Activated CD4-positive, alpha-beta T cell treated with anti-CD3 and anti-CD28 coated beads, Interleukin-2, amount 50 U/mL, for 1 hour (primary cell): ENCODE data around the gene FBXL5.
A peak's percentile ranks its signal among the peaks of the same experiment; 100 is the strongest.

ENCODE experiments used
- DNase-seq: peaks from one replicate; pipeline ENCODE4 v3.0.0-alpha.2; 2020

FBXL5 gene, protein sequence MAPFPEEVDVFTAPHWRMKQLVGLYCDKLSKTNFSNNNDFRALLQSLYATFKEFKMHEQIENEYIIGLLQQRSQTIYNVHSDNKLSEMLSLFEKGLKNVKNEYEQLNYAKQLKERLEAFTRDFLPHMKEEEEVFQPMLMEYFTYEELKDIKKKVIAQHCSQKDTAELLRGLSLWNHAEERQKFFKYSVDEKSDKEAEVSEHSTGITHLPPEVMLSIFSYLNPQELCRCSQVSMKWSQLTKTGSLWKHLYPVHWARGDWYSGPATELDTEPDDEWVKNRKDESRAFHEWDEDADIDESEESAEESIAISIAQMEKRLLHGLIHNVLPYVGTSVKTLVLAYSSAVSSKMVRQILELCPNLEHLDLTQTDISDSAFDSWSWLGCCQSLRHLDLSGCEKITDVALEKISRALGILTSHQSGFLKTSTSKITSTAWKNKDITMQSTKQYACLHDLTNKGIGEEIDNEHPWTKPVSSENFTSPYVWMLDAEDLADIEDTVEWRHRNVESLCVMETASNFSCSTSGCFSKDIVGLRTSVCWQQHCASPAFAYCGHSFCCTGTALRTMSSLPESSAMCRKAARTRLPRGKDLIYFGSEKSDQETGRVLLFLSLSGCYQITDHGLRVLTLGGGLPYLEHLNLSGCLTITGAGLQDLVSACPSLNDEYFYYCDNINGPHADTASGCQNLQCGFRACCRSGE

DNA sequence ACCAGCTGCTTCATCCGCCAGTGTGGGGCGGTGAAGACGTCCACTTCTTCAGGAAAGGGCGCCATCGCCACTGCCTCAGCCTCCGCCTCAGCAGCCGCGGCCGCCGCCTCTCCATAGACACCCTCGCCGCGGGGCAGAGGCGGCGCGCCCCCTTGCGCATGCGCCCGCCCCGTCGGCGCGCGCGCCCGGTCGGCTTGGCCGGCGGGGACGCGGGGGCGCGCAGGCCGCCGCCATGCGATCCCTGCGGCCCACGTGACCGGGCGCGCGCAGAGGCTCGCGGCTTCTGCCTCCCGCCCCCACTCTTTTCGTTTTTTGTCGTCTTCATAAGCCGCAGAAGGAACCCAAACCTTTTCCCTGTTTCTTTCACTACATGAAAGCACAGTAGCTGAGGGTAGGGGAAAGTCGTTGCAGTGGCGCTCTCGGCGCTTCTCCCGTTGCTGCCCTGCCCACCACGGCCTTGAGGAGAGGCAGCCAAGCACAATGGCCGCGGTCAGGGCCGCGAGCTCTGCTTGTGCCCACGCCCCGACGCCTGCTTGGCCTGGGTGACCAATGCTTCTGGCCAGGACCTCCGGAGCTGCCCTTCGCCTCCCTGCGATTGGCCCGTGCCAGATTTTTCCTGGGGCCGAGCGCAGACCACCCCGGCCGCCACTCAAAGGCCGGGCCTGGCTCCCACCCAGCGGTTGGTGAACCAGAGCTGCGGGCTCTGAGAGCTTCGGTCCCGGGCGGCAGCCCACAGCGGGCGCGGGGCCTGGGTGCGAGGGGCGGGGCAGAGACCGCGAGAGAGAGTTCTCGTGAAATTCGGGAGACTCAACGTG, at the start of gene FBXL5:
TSS of gene FBXL5 (minus strand) at position 135 of the 815 bp plus-strand sequence. CDS start at position 65, 70 bp downstream.
- peak; percentile 76 for DNase-seq

DNA sequence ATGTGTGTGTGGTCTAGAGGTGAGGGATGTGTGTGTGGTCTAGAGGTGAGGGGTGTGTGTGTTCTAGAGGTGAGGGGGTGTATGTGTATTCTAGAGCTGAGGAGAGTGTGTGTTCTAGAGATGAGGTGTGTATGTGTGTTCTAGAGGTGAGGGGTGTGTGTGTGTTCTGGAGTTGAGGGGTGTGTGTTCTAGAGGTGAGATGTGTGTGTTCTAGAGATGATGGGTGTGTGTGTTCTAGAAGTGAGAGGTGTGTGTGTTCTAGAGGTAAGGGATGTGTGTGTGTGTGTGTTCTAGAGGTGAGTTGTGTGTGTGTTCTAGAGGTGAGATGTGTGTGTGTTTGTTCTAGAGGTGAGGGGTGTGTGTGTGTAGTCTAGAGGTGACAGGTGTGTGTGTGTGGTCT, 49.0 kb upstream of the FBXL5 start:
- DNase-seq, result no peak

DNA sequence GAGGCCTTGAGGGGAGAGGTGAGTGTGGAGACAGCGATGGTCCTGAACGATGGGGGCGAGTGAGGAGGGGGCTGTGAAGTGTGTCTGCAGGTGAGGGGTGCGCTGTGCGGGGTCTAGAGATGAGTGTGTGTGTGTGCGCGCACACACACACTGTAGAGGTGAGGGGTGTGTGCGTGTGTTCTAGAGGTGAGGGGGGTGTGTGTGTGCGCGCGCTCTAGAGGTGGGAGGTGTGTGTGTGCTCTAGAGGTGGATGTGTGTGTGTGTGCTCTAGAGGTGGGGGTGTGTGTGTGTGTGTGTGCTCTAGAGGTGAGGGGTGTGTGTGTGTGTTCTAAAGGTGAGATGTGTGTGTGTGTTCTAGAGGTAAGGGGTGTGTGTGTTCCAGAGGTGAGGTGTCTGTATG, 48.3 kb upstream of the FBXL5 start:
- no peak for DNase-seq

DNA sequence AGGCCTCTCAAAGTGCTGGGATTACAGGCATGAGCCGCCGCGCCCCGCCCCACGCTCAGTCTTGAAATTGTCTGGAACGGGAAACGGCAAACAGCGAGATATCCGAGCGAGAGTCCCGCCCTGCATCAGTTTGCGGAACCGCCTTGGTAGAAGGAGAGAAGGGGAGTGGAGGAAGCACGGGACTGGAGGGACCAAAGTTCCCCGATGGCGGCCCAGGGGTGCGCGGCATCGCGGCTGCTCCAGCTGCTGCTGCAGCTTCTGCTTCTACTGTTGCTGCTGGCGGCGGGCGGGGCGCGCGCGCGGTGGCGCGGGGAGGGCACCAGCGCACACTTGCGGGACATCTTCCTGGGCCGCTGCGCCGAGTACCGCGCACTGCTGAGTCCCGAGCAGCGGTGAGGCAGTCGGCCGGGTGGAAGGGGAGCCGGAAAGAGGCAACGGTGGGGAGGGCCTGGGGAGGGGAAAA, 47.8 kb upstream of the FBXL5 start, which contains the start of gene BST1:
TSS of gene BST1 (plus strand) at position 125 of the 463 bp plus-strand sequence. CDS start at position 205, 80 bp downstream.
- peak; percentile 51 for DNase-seq

DNA sequence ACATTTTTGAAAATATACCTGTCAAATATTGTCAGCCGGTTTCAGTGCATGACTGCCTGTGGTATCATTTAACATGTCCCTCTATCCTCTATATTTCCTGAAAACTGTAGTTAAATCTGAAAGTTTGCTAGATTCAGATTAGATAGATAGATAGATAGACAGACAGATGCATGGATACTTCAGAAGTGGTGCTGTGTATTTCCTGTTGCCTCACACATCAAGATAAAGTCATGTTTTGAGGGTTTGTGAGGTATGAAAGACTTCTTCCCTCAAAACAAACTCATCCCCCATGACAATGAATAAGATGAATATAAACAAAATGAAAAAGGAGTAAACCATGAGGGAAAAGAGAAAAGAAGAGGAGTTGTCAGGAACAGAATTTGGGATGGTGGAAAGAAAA, 41.7 kb upstream of the FBXL5 start:
- no peak for DNase-seq

DNA sequence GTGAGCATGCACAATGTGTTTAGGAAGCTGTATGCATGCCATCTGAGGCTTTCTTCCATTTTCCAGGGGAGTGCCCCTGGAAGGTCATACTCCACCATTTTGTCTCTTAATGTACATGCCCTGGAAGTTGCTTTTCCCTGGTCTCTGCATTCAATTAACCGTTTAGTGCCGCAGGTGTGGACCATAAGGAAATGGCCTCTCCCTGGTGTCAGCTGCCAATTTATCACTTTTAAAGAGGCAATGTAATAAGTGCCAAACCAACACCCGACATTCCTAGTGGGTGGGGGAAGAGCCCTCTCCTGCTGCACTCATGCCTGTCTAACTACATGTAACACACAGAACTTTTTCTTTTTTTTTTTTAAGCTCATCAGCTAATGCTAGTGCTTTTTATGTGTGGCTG, 40.6 kb upstream of the FBXL5 start:
- no peak for DNase-seq

DNA sequence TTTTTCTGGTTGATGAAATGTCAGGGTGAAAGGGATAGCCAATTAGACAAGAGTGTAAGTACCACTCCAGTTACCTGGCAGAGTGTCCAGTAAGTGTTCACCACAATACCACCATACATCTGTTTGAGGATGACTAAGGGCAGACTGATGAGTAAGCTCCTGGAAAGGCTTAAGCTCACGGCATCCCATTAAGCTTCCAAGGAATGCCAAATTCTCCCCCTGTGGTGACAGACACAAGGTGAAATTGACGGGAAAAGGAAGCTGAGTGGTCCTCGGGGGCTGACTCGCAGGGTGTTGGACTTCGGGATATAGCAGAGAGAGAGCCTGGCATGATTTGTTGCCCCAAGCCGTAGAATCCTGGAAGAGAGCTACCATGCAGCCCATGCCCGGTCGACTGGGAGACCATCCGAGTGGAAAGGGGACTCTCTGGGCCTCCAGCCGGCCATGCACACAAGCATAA, 40.1 kb upstream of the FBXL5 start:
- no peak for DNase-seq

DNA sequence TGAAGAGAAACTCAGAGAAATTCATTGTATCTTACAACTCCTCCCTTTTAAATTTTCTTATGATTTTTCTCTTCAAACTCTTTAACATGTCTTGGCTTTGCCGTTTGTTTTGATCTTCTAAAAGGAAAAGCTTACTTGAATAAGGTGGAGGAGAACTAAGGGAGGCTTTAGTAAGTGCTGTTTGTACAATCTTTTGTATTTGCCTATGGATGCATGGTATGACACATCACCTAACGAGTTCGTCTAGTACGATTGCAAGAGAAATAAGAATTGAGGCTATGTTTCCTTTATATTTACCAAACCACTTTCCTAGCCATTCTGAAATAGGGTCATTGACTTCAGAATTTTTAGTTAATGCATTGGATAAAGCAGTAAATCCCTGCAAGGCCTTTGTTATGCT, 39.3 kb upstream of the FBXL5 start:
- DNase-seq, result no peak

DNA sequence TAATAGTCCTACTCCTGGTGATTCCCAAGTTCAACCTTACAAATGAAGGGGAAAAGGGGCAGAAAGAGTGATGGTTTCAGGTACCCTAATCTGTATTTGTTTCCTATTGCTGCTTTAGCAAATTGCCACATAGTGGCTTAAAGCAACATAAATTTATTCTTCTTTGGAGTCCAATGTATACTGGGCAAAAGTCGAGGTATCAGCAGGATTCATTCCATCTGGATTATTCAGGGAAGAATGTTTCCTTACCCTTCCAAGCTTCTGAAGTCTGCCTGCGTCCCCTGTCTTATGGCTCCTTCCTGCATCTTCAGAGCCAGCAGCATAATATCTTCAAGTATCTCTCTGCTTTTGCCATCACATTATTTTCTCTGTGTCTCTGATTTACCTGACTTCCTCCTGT, 37.4 kb upstream of the FBXL5 start:
- DNase-seq, result no peak

DNA sequence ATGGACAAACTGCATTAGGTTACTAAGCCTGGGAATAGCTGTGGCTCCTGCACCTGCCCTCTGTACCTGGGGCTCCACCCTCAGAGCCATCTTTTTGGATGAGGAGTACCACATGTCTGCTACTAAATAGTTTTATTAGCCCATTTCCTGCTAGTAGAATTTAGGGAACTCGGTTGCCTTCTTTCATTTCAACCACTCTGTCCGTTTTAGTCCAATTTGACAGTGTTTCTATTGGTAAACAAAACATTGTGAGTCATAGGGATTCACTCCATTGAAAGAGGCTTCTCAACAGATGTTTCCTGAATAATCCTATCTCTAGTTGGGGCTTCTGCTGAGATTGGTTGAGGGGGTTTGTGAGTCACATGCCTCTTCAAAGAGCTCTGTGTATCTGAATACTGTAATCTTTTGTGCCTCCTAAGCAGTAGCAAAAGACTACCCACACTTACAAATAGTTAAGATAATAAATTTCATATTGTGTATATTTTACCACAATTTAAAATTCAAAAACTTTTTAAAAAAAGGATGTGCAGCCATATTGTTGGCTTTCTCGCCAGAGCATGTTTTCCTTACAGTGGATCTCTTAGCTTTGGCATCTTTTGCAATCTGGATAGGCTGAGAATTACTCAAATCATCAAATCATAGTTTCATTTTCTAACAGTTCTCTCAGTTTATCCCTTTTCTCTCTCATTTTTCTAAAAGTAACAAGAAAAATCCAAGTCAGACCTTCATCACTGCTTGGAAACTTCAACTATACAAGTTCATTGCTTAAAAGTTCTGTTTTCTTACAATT, 36.4 kb upstream of the FBXL5 start:
- DNase-seq, result no peak

DNA sequence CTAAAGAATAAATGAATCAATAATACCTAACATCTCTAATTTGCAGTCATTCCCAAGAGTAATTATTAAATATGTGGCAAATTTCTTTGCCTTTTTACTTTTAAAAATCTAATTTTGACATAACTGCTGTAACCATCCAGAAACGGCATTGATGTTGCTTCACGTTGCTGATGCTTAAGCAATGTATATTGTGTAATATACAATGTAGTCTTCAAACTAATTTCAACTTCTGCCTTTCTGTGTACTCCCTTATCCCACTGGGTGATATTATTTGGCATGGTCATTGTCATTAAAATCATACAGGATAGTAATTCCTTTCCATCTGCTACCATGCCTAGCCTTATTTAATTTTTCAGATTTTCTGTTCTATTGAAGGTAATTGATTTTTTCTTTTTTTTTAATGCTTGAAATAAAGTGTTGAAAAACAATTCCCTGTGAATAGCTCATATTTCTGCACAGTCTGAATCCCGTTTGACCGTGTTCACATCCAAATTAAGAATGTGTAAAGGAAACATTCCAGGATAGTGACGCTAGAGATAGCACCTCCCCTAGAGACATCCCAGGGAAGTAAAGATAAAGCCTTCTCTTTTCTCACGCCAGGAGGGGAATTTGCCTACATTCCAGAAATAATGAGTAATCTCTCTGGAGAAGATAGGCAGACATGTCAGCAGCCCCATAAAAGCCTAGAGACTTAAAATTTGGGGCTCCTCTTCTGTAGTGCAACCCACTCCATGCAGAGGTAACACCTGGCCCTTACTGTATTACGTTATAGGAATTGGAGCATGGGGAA, 35.1 kb upstream of the FBXL5 start:
- no peak for DNase-seq

DNA sequence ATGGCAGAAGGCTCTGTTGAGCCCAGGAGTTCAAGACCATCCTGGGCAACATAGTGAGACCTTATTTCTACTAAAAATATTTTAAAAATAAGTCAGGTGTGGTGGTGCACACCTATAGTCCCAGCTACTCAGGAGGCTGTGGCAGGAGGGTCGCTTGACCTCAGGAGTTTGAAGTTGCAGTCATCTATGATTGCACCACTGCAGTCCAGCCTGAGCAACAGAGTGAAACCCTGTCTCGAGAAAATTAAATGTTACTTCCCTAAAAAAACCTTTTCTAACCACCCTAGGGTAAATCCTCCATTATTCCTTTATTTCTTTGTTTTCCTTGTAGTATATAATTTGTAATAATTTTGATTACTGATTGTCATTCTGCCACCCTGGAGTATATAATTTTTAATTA, 34.4 kb upstream of the FBXL5 start:
- DNase-seq, result no peak

DNA sequence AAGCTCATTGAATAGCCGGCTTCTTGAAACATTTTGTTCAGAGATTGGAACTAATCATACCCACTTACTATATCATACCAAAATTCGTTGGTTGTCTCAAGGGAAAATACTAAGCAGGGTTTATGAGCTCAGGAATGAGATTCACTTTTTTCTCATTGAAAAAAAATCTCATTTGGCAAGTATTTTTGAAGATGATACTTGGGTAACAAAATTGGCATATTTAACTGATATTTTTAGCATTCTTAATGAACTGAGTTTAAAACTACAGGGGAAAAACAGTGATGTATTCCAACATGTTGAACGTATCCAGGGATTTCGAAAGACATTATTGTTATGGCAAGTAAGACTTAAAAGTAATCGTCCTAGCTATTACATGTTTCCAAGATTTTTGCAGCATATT, 32.9 kb upstream of the FBXL5 start:
- no peak for DNase-seq

DNA sequence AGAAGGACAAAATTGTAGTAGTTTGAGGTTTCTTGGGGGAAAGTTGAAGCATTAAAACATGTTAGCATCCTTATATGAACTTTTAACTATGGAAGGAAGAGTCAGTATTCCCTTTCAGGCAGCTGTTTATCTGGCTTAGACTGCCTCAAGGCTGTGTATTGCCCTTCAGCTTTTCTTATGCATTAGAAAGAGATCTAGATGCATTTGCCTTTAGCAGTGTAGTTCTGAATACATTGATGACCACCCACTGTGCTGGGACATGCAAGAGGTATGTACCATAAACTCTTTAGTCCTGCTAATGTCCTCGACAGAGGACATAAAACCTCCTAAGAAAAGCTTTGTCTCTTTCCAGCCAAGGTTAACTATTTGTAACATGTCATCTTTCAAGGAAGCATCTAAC, 29.3 kb upstream of the FBXL5 start:
- no peak for DNase-seq

DNA sequence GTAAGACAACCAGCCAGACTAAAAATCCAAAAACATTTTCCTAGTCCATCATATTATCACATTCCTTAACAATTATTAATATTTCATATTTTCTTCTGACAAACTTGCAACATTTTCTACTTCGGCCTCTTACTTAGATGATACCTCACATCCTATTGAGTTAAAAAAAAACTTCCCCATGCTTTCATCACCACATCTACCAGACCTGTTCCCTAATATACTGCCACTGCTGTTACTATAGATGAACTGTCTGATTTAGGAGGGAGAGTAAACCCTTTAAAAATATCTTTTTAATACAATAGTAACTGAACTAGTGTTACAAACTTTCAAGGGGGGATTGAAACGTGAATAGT, 28.0 kb upstream of the FBXL5 start:
- no peak for DNase-seq

DNA sequence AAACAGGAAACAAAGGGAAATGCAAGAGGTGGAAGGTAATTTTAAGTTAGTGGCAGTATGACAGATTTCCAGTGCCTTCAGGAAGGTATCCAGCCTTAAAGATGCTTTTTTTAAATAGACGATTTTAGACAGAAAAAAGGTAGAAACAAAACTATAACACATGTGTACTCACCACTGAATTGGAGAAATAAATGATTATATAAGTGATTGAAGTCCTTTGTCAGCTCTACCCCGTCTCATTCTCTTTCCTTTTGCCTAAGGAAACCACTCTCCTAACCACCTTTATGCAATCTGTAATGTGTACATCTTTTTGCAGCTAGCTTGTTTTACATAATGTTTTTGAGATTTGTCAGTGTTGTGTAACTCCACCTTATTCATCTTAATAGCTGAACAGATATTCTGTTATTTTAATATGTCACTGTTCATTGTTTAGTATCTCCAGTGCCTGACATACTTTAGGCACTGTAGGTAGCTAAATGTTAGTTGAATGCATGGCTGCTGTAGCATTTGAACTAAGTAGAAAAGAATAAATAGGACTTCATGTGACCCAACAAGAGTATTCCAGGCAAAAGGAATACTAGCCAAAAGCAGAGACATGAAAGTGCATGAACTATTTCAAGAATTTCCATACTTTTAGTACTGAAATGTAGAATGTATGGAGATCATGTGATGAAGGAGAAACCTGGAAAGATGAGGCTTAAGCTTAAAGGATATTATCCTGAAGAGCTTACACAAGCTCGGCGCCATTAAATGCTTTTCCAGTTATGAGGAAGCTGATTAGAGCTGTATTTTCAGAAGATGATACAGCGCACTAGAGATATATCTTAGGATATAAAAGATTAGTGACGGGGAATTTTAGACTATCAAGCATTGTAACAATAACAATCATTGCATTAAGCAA, 27.3 kb upstream of the FBXL5 start:
- DNase-seq, result no peak

DNA sequence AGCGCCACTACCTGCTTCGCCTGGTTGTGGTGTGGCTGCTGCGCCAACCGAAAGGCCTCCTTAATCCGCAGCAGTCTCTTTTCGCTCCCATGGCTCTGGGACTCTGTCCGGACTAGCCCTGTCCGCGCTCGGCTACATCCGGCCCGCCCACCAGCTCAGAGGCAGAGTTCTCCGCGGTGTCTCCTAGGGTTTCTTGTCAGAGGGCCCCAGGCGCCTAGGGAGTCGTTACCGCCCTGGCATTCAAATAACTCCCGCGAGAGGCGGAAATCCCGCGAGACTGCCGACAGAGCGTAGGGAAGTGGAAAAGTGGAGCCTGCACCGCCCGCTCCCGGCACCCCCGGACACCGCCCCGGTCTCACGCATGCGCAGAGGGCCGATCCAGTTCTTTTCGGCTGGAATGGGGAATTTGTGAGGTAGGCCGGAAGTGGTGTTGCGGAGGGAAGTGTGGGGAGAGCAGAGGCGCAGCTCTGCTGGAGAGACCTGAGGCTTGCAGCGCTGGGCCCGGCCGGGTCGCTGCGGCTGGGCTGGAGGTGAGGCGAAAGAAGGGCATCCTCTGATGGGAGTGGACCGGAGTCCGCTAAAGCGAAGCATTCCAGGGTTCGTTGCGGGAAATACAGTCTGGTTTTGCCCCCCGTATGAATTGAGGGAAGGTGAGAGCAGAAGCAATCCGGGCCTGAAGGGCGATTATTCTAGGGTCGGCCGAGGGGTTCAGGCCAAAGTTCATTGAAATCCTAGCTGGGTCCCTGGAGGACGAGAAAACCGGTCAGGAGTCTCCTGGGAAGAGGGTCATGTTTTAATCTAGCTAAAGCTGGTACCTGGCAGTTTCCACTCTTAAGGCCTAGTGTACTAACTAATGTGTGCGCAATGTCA, 26.4 kb upstream of the FBXL5 start, which contains the start of gene FAM200B:
TSS of gene FAM200B (plus strand) at position 456 of the 870 bp plus-strand sequence. CDS start 5,151 bp downstream, outside the sequence.
- DNase-seq, result peak; percentile 98

DNA sequence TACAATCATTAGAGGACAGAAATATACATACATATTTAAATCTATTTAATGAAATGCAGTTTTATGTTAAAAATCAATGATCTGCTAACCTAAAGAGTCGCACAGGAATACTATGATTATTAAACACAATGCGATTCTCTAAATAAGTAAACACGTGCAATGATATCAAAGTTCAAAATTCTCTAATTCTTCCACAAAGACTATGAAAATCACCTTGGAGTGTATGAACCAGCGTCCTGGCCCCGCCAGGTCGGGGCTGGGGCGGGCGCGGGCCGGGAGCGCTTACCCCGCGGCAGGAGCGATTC, 25.9 kb upstream of the FBXL5 start:
- DNase-seq, result no peak

DNA sequence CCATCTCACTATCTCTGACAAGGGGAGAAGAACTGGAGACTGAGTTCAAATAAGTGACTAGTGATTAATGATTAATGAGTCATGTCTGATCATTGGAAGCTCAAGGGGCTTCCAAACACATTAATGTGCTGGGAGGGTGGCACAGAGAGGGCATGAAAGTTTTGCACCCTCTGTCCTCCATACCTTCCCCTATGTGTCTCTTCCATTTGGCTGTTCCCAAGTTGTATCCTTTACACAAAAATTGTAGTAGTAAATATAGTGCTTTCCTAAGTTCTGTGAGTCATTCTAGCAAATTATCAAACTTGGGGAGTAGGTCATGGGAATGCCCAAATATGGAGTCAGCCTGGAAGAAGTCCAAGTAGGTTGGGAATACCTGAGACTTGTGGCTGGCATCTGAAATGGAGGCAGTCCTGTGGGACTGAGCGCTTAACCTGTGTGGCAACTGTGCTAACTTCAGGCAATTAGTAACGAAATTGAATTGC, 22.4 kb upstream of the FBXL5 start:
- DNase-seq, result no peak
